Measurements from ENCODE around the gene FZD8.

FZD8 gene

DNA sequence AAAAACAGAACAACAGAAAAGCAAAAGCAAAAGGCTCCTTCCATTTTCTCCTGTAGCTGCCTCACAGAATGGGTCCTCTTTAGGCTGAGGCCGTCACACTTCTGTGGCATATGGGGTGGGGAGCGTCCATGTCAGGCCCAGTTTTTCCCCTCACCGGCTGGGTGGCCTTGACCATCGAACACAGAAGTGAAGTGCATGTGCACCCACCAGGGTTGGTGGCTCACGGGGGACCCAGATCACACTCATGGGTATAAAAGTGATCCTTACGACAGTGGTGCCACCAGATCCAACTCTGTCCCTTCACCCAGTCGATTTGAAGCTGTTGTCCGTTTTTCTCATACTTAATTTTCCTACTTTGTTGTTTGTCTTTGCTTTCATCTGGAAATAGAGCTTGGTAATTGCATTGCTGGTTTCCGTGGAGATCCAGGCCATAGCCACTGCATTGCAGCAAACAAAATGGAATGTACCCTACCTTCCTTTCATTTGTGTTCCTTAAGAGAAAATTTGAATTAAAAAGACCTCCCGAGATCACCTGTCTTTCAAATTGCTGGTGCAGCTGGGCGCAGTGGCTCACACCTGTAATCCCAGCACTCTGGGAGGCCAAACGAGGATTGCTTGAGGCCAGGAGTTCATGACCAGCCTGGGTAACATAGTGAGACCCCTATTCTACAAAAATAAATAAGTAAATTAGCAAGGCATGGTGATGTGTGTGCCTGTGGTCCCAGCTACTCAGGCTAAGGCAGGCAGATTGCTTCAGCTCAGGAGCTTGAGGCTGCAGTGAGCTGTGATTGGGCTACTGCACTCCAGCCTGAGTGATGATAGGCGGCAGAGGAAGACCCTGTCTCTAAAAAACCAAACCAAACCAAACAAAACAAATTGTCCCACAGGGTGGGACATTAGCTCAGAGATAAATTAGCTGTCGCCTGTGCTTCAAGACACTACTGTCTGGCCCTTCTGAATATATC is 47.7 kb downstream of the FZD8 start:
- Histone ChIP-seq H3K27me3 (ENCODE audit: control insufficient read depth, insufficient read depth, low read length) (no peaks in the 10 kb centered on the region), H3K36me3 (ENCODE audit: control insufficient read depth, insufficient read depth, low read length) (no peaks in the 10 kb centered on the region), H3K9me3 (ENCODE audit: control insufficient read depth, low read length) (no peaks in the 10 kb centered on the region), H3K4me3 (ENCODE audit: low read length) (no peak overlapping the region), H3K4me1 (ENCODE audit: control insufficient read depth, insufficient read depth, low read length) (no peaks in the 10 kb centered on the region), H3K9ac (ENCODE audit: low read length) (no peak overlapping the region)

DNA sequence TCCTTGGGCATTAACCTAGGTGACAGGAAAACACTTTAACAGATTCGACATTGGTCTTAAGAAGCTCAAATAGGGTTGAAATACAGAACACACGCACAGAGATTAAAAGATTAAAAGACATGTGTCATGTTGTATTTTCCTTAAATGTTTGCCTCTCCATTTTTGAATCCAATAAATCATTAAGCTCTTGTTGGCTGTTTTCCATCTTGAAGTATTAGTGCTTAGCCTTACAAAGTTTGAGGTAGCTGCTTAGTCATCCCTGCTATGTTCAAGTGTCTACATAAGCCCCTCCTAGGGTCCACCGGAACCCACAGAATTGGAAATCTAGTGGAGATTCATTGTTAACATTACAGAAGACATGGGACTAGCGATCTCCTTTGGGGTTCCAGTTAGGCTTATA is 49.7 kb downstream of the FZD8 start:
- H3K9me3 ChIP-seq (ENCODE audit: control insufficient read depth, low read length): no peaks in the 10 kb centered on the region
- H3K27me3 ChIP-seq (ENCODE audit: control insufficient read depth, insufficient read depth, low read length): no peaks in the 10 kb centered on the region
- no peak overlapping the region for H3K4me3 ChIP-seq (ENCODE audit: low read length)
- H3K4me1 ChIP-seq (ENCODE audit: control insufficient read depth, insufficient read depth, low read length): no peaks in the 10 kb centered on the region
- no peaks in the 10 kb centered on the region for H3K36me3 ChIP-seq (ENCODE audit: control insufficient read depth, insufficient read depth, low read length)
- no peak overlapping the region for H3K9ac ChIP-seq (ENCODE audit: low read length)

DNA sequence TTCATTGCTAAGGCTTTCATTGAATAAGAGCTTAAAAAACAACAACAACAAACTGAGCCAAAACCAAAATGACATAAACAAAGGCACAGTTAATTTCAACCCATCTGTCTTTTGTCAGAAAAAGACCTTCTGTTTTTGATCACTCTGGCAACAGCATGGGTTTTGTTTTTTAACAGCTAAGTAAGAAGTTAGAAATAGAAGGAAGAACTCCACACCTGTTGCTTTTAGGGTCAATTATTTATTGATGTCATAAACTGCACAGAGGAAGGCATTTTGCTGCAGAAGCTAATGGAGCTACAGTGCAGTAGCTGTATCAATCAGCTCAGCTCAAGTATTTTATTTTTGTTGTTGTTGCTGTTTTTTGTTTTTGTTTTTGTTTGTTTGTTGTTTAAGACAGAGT is 53.3 kb downstream of the FZD8 start:
- Histone ChIP-seq H3K9ac (ENCODE audit: low read length) (no peak overlapping the region), H3K27me3 (ENCODE audit: control insufficient read depth, insufficient read depth, low read length) (no peaks in the 10 kb centered on the region), H3K9me3 (ENCODE audit: control insufficient read depth, low read length) (no peaks in the 10 kb centered on the region), H3K4me3 (ENCODE audit: low read length) (no peak overlapping the region), H3K4me1 (ENCODE audit: control insufficient read depth, insufficient read depth, low read length) (peaks cover 3% of the 10 kb centered on the region), H3K36me3 (ENCODE audit: control insufficient read depth, insufficient read depth, low read length) (no peaks in the 10 kb centered on the region)
